Measurements from ENCODE around the gene CIAPIN1. TPM values are rescaled to one million over a fixed set of nuclear protein-coding genes. Genes with fewer than 3 reads are reported as not detected.
A peak's percentile ranks its signal among the peaks of the same experiment; 100 is the strongest.

Gene CIAPIN1
- total RNA-seq, 1 donor from 2014 or later: 56.9 TPM

DNA sequence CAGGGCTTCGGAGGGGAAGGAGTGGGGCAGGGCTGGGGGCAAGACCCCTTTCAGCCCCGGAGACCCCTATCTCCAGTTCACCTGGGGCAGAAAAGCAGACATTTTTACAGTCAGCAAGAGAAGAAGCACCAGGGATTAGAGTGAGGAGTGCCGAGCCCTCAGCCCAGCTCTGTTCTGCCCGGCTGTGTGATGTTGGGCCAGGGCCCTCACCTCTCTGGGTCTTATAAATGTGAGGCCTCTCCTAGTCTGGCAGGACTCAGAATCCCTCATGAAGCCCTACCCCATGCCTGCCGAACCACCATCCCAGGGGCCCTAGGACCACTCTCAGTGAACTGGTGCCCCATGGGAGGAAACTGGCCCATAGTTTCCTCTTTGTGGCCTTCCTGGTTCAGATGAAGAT is 62.1 kb downstream of the CIAPIN1 start:
- Histone ChIP-seq H3K9me3 (ENCODE audit: control insufficient read depth in 3 of 3, low read length in 3 of 3) (no peaks in the 10 kb centered on the region), H3K4me1 (ENCODE audit: control insufficient read depth in 3 of 3, insufficient read depth in 3 of 3, low read length in 3 of 3) (peaks cover 8 to 22% (median 18%) of the 10 kb centered on the region in 3 donors), H3K4me3 (ENCODE audit: low read length in 3 of 3) (no peak overlapping the region), H3K9ac (ENCODE audit: low read depth in 1 of 3, low read length in 3 of 3) (no peak overlapping the region), H3K36me3 (ENCODE audit: control insufficient read depth in 3 of 3, insufficient read depth in 3 of 3, low read length in 3 of 3) (no peaks in the 10 kb centered on the region), H3K27ac (ENCODE audit: low read depth, low read length) (no peak overlapping the region), H3K27me3 (ENCODE audit: control insufficient read depth in 3 of 3, insufficient read depth in 3 of 3, low read length in 3 of 3) (no peaks in the 10 kb centered on the region)

DNA sequence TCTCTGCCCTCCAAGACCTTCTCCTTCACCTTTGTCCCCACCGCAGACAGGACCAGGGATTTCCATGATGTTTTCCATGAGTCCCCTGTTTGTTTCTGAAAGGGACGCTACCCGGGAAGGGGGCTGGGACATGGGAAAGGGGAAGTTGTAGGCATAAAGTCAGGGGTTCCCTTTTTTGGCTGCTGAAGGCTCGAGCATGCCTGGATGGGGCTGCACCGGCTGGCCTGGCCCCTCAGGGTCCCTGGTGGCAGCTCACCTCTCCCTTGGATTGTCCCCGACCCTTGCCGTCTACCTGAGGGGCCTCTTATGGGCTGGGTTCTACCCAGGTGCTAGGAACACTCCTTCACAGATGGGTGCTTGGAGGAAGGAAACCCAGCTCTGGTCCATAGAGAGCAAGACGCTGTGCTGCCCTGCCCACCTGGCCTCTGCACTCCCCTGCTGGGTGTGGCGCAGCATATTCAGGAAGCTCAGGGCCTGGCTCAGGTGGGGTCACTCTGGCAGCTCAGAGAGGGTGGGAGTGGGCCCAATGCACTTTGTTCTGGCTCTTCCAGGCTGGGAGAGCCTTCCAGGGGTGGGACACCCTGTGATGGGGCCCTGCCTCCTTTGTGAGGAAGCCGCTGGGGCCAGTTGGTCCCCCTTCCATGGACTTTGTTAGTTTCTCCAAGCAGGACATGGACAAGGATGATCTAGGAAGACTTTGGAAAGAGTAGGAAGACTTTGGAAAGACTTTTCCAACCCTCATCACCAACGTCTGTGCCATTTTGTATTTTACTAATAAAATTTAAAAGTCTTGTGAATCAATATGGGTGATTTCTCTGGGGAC is 62.7 kb downstream of the CIAPIN1 start:
- Histone ChIP-seq H3K27ac (ENCODE audit: low read depth, low read length) (no peak overlapping the region), H3K9me3 (ENCODE audit: control insufficient read depth in 3 of 3, low read length in 3 of 3) (no peaks in the 10 kb centered on the region), H3K36me3 (ENCODE audit: control insufficient read depth in 3 of 3, insufficient read depth in 3 of 3, low read length in 3 of 3) (no peaks in the 10 kb centered on the region), H3K4me1 (ENCODE audit: control insufficient read depth in 3 of 3, insufficient read depth in 3 of 3, low read length in 3 of 3) (peaks cover 8 to 22% (median 22%) of the 10 kb centered on the region in 3 donors), H3K9ac (ENCODE audit: low read depth in 1 of 3, low read length in 3 of 3) (no peak overlapping the region), H3K4me3 (ENCODE audit: low read length in 3 of 3) (no peak overlapping the region), H3K27me3 (ENCODE audit: control insufficient read depth in 3 of 3, insufficient read depth in 3 of 3, low read length in 3 of 3) (no peaks in the 10 kb centered on the region)

GRCh38 chr16:57383276-57384247 is 63.6 kb downstream of the CIAPIN1 start:
- no peak overlapping the region for H3K4me3 ChIP-seq (ENCODE audit: low read length in 3 of 3)
- no peak overlapping the region for H3K27ac ChIP-seq (ENCODE audit: low read depth, low read length)
- H3K36me3 ChIP-seq (ENCODE audit: control insufficient read depth in 3 of 3, insufficient read depth in 3 of 3, low read length in 3 of 3): no peaks in the 10 kb centered on the region
- H3K9me3 ChIP-seq (ENCODE audit: control insufficient read depth in 3 of 3, low read length in 3 of 3): no peaks in the 10 kb centered on the region
- H3K4me1 ChIP-seq (ENCODE audit: control insufficient read depth in 3 of 3, insufficient read depth in 3 of 3, low read length in 3 of 3): peaks cover 8 to 22% (median 18%) of the 10 kb centered on the region in 3 donors
- no peak overlapping the region for H3K9ac ChIP-seq (ENCODE audit: low read depth in 1 of 3, low read length in 3 of 3)
- H3K27me3 ChIP-seq (ENCODE audit: control insufficient read depth in 3 of 3, insufficient read depth in 3 of 3, low read length in 3 of 3): no peaks in the 10 kb centered on the region

GRCh38 chr16:57382535-57383275 is 64.5 kb downstream of the CIAPIN1 start:
- H3K4me1 ChIP-seq (ENCODE audit: control insufficient read depth in 3 of 3, insufficient read depth in 3 of 3, low read length in 3 of 3): peaks cover 8 to 22% (median 18%) of the 10 kb centered on the region in 3 donors
- no peaks in the 10 kb centered on the region for H3K36me3 ChIP-seq (ENCODE audit: control insufficient read depth in 3 of 3, insufficient read depth in 3 of 3, low read length in 3 of 3)
- no peak overlapping the region for H3K4me3 ChIP-seq (ENCODE audit: low read length in 3 of 3)
- H3K27ac ChIP-seq (ENCODE audit: low read depth, low read length): no peak overlapping the region
- no peaks in the 10 kb centered on the region for H3K9me3 ChIP-seq (ENCODE audit: control insufficient read depth in 3 of 3, low read length in 3 of 3)
- no peaks in the 10 kb centered on the region for H3K27me3 ChIP-seq (ENCODE audit: control insufficient read depth in 3 of 3, insufficient read depth in 3 of 3, low read length in 3 of 3)
- H3K9ac ChIP-seq (ENCODE audit: low read depth in 1 of 3, low read length in 3 of 3): no peak overlapping the region

GRCh38 chr16:57381791-57382534 is 65.2 kb downstream of the CIAPIN1 start:
- Histone ChIP-seq H3K4me1 (ENCODE audit: control insufficient read depth in 3 of 3, insufficient read depth in 3 of 3, low read length in 3 of 3) (peaks cover 8 to 26% (median 18%) of the 10 kb centered on the region in 3 donors), H3K27me3 (ENCODE audit: control insufficient read depth in 3 of 3, insufficient read depth in 3 of 3, low read length in 3 of 3) (no peaks in the 10 kb centered on the region), H3K9me3 (ENCODE audit: control insufficient read depth in 3 of 3, low read length in 3 of 3) (no peaks in the 10 kb centered on the region), H3K4me3 (ENCODE audit: low read length in 3 of 3) (no peak overlapping the region), H3K9ac (ENCODE audit: low read depth in 1 of 3, low read length in 3 of 3) (no peak overlapping the region), H3K27ac (ENCODE audit: low read depth, low read length) (no peak overlapping the region), H3K36me3 (ENCODE audit: control insufficient read depth in 3 of 3, insufficient read depth in 3 of 3, low read length in 3 of 3) (no peaks in the 10 kb centered on the region)

GRCh38 chr16:57380671-57381462 is 66.3 kb downstream of the CIAPIN1 start:
- Histone ChIP-seq H3K9ac (ENCODE audit: low read depth in 1 of 3, low read length in 3 of 3) (no peak overlapping the region), H3K36me3 (ENCODE audit: control insufficient read depth in 3 of 3, insufficient read depth in 3 of 3, low read length in 3 of 3) (no peaks in the 10 kb centered on the region), H3K4me1 (ENCODE audit: control insufficient read depth in 3 of 3, insufficient read depth in 3 of 3, low read length in 3 of 3) (peaks cover 2 to 21% (median 11%) of the 10 kb centered on the region in 3 donors), H3K4me3 (ENCODE audit: low read length in 3 of 3) (no peak overlapping the region), H3K27me3 (ENCODE audit: control insufficient read depth in 3 of 3, insufficient read depth in 3 of 3, low read length in 3 of 3) (no peaks in the 10 kb centered on the region), H3K27ac (ENCODE audit: low read depth, low read length) (no peak overlapping the region), H3K9me3 (ENCODE audit: control insufficient read depth in 3 of 3, low read length in 3 of 3) (no peaks in the 10 kb centered on the region)

- H3K4me1 ChIP-seq (ENCODE audit: control insufficient read depth in 3 of 3, insufficient read depth in 3 of 3, low read length in 3 of 3): peaks cover 2 to 20% (median 9%) of the 10 kb centered on the region in 3 donors
- H3K9me3 ChIP-seq (ENCODE audit: control insufficient read depth in 3 of 3, low read length in 3 of 3): no peaks in the 10 kb centered on the region
- H3K4me3 ChIP-seq (ENCODE audit: low read length in 3 of 3): no peak overlapping the region
- H3K36me3 ChIP-seq (ENCODE audit: control insufficient read depth in 3 of 3, insufficient read depth in 3 of 3, low read length in 3 of 3): no peaks in the 10 kb centered on the region
- H3K27ac ChIP-seq (ENCODE audit: low read depth, low read length): no peak overlapping the region
- H3K9ac ChIP-seq (ENCODE audit: low read depth in 1 of 3, low read length in 3 of 3): peak overlapping the region in 1 of 3 donors; percentile 3
- no peaks in the 10 kb centered on the region for H3K27me3 ChIP-seq (ENCODE audit: control insufficient read depth in 3 of 3, insufficient read depth in 3 of 3, low read length in 3 of 3)
These were observed 67.6 kb downstream of the CIAPIN1 start for GRCh38 chr16:57379579-57379978.
